Measurements from ENCODE around the gene GPR157.

Gene GPR157

DNA sequence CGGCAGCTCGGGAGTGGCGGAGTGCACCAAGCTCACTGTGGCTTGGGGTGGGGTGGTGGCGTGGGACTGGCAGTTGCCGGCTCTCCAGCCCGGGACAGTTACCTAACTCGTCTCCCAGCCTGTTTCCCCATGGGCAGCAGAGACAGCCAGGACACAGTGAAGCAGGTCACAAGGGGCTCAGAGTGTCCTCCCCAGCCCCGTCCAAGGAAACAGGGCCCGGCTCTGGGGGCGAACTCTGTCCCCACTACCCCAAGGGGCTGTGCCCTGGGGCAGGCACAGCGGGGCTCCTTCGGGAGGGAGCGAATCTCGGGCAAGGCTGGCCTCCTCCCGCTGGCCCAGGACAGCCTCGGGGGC is 759 bp downstream of the GPR157 start:
- TF ChIP-seq FOXM1 (IDR thresholded peaks at IDR 0.05; ENCODE audit: borderline replicate concordance, low read depth) (no peak), CREB1 (IDR thresholded peaks at IDR 0.05; ENCODE audit: low read depth) (no peak), YY1 (IDR thresholded peaks at IDR 0.05; ENCODE audit: low read depth) (no peak), CEBPB (IDR thresholded peaks at IDR 0.05) (no peak), TEAD4 (IDR thresholded peaks at IDR 0.05) (no peak), ZBTB7A (IDR thresholded peaks at IDR 0.05; ENCODE audit: low read depth) (no peak), TCF12 (IDR thresholded peaks at IDR 0.05; ENCODE audit: low read depth) (no peak), TAF1 (IDR thresholded peaks at IDR 0.05; ENCODE audit: low read depth) (no peak), EP300 (IDR thresholded peaks at IDR 0.05; ENCODE audit: borderline replicate concordance) (no peak), EGR1 (IDR thresholded peaks at IDR 0.05) (no peak), RAD21 (IDR thresholded peaks at IDR 0.05; ENCODE audit: low read depth) (no peak), NFIC (IDR thresholded peaks at IDR 0.05) (no peak)
- TF ChIP-seq, protein P1, sequence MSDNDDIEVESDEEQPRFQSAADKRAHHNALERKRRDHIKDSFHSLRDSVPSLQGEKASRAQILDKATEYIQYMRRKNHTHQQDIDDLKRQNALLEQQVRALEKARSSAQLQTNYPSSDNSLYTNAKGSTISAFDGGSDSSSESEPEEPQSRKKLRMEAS (IDR thresholded peaks at IDR 0.05) = no peak
- TF ChIP-seq, protein P2, sequence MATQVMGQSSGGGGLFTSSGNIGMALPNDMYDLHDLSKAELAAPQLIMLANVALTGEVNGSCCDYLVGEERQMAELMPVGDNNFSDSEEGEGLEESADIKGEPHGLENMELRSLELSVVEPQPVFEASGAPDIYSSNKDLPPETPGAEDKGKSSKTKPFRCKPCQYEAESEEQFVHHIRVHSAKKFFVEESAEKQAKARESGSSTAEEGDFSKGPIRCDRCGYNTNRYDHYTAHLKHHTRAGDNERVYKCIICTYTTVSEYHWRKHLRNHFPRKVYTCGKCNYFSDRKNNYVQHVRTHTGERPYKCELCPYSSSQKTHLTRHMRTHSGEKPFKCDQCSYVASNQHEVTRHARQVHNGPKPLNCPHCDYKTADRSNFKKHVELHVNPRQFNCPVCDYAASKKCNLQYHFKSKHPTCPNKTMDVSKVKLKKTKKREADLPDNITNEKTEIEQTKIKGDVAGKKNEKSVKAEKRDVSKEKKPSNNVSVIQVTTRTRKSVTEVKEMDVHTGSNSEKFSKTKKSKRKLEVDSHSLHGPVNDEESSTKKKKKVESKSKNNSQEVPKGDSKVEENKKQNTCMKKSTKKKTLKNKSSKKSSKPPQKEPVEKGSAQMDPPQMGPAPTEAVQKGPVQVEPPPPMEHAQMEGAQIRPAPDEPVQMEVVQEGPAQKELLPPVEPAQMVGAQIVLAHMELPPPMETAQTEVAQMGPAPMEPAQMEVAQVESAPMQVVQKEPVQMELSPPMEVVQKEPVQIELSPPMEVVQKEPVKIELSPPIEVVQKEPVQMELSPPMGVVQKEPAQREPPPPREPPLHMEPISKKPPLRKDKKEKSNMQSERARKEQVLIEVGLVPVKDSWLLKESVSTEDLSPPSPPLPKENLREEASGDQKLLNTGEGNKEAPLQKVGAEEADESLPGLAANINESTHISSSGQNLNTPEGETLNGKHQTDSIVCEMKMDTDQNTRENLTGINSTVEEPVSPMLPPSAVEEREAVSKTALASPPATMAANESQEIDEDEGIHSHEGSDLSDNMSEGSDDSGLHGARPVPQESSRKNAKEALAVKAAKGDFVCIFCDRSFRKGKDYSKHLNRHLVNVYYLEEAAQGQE (IDR thresholded peaks at IDR 0.05; ENCODE audit: low read depth) = no peak
- TF ChIP-seq, protein P3, sequence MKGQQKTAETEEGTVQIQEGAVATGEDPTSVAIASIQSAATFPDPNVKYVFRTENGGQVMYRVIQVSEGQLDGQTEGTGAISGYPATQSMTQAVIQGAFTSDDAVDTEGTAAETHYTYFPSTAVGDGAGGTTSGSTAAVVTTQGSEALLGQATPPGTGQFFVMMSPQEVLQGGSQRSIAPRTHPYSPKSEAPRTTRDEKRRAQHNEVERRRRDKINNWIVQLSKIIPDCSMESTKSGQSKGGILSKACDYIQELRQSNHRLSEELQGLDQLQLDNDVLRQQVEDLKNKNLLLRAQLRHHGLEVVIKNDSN (IDR thresholded peaks at IDR 0.05) = no peak

DNA sequence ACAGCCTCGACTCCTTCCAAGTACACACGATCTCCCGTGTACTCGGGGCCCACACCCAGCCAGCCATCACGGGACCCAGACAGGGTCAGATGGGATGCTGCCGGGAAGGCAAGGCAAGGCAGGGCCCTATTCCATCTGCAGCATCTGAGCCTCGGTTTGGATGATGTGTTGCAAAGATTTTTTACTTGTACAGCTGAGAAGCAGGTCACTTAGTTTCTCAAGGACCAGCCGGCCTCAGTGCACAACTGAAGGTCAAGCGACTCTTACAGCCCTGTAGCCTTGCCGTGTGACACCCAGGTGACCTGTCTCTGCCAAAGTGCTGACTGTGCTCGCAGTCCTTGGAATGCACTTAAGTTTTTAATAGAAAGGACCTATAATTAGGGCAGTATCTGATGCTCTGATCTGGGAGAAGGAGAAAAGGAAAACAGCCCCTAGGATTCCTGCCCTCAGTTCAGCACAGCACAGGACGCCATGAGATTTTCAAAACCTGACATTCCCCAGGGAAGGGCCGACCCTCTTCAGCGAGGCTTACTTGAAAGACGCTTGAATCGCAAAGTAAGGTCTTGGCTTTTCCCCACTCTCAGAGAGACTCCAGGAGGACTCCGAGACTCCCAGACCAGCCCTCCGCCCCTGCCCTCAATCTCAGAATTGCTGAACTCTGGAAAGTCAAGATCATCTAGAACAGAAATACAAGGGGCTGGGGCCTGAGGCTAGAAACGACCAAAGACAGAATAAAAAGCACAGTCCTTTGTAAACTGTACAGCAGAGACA is 1.3 kb downstream of the GPR157 start:
- TF ChIP-seq, protein P1 (IDR thresholded peaks at IDR 0.05) = no peak
- TF ChIP-seq NFIC (IDR thresholded peaks at IDR 0.05) = no peak

DNA sequence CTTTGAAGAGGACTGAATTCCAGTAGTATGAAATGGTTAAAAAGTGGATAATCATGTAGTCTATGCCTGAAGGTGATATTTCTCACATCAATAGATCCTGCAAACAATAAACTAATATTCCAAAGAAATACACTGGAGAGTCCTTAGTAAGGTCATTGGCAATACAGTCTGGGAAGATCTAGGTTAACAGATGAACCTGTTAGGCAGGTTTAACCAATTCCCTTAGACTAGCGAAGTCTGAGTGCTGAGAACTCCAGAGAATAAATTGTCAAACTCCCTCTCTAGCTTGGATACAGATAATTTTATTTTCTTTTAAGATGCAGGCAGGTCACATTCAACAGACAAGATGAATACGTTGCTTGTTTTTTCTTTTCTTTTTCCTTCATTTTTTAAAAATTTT is 2.4 kb downstream of the GPR157 start:
- TF ChIP-seq, protein P1 (IDR thresholded peaks at IDR 0.05) = no peak
- TF ChIP-seq ZBTB7A (IDR thresholded peaks at IDR 0.05; ENCODE audit: low read depth) (no peak), FOXM1 (IDR thresholded peaks at IDR 0.05; ENCODE audit: borderline replicate concordance, low read depth) (no peak), YY1 (IDR thresholded peaks at IDR 0.05; ENCODE audit: low read depth) (no peak), EGR1 (IDR thresholded peaks at IDR 0.05) (no peak), TEAD4 (IDR thresholded peaks at IDR 0.05) (no peak), CEBPB (IDR thresholded peaks at IDR 0.05) (no peak), NFIC (IDR thresholded peaks at IDR 0.05) (no peak), TAF1 (IDR thresholded peaks at IDR 0.05; ENCODE audit: low read depth) (no peak), TCF12 (IDR thresholded peaks at IDR 0.05; ENCODE audit: low read depth) (no peak), RAD21 (IDR thresholded peaks at IDR 0.05; ENCODE audit: low read depth) (no peak), CREB1 (IDR thresholded peaks at IDR 0.05; ENCODE audit: low read depth) (no peak), EP300 (IDR thresholded peaks at IDR 0.05; ENCODE audit: borderline replicate concordance) (no peak)
- TF ChIP-seq, protein P3 (IDR thresholded peaks at IDR 0.05) = no peak
- TF ChIP-seq, protein P2 (IDR thresholded peaks at IDR 0.05; ENCODE audit: low read depth) = no peak

DNA sequence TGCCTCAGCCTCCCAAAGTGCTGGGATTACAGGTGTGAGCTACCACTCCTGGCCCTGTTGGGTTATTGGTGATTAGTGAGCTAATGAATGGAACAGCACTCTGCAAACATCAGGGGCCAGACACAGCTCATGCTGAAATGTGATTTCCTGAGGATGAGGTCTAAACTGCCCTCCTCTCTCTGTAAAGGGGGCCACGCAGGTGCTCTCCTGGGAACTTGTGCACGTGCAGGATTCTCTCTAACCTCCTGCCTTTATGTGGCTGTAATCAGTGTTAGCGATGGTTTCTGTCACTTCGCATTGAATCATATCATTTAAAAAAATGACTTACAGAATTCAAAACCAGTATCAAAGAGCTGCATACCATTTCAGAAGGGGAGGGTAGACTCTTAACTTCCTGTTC is 3.6 kb downstream of the GPR157 start:
- TF ChIP-seq CEBPB (IDR thresholded peaks at IDR 0.05) = no peak
- TF ChIP-seq FOXM1 (IDR thresholded peaks at IDR 0.05; ENCODE audit: borderline replicate concordance, low read depth) = no peak
- no peak for TF ChIP-seq EP300 (IDR thresholded peaks at IDR 0.05; ENCODE audit: borderline replicate concordance)
- TF ChIP-seq TEAD4 (IDR thresholded peaks at IDR 0.05) = no peak
- no peak for TF ChIP-seq EGR1 (IDR thresholded peaks at IDR 0.05)
- TF ChIP-seq ZBTB7A (IDR thresholded peaks at IDR 0.05; ENCODE audit: low read depth) = no peak

DNA sequence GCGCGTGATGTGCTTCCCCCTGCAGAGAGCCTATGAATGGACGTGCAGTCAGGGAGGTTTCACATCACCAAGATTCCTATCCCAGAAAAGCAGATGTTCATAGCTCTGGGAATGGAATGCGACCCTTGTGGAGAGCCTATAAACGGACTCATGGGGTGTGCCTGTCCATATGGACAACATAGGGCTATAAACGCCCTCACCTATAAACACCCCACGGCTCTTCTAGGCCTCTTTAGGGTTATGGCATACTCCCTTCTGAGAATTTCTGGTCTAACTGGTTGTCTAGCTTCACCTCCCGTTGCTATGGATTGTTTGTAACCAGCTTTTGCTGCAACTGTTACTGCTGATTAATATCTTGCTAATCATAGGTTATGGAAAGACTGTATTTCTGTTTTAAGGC is 4.5 kb downstream of the GPR157 start:
- TF ChIP-seq TCF12 (IDR thresholded peaks at IDR 0.05; ENCODE audit: low read depth) = peak; percentile 39; the same call in 1 of the 2 replicates
- 0 out of 2 replicates have a peak, but pooled peaks have one; percentile 13 for TF ChIP-seq TEAD4 (IDR thresholded peaks at IDR 0.05)

Data from Ishikawa (cell line).